Fibroblast of skin of scalp (primary cell): ENCODE measurements around the gene STAB2. TPM values are rescaled to one million over a fixed set of nuclear protein-coding genes. Genes with fewer than 3 reads are reported as not detected.

Experiments
- DNase-seq: peaks from one replicate; pipeline ENCODE4 v3.0.0-alpha.2; 2013
- polyA plus RNA-seq, 2 experiments: library from polyadenylated mRNA; unstranded; fragments of 120-200 nt; gene quantifications; one replicate each; pipeline ENCODE4 v1.2.1, GENCODE V29; 2013; ENCODE audit not compliant: insufficient read length in 2 of 2

STAB2 gene
- 0.39 TPM for polyA plus RNA-seq (2013, experiment 1 of 2; ENCODE audit: insufficient read length)
- 0.16 TPM for polyA plus RNA-seq (2013, experiment 2 of 2; ENCODE audit: insufficient read length)

GRCh38 chr12:103586791-103587370, at the start of gene STAB2:
Gene STAB2, plus strand, starts transcription at chr12:103587273. Its CDS starts 204 bp downstream, at chr12:103587477.
- DNase-seq, result no peak

GRCh38 chr12:103538397-103538796, 48.7 kb upstream of the STAB2 start:
- no peak for DNase-seq

DNA sequence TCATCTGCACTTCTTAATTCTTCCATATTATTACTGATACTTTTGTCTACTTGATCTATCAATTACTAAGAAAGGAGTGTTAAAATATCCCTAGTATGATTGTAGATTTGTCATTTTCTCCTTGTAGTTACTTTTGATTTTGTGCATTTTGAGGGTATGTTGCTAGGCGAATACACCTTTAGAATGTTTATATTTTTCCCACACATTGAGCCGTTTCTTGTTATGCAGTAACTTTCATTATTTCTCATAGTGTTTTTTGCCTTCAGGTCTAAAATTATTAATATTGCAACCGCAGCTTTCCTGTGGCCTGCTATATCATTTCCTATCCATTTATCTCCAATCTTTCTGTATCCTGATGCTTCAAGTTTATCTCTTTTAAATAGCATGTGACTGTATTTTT, 46.8 kb upstream of the STAB2 start:
- no peak for DNase-seq

DNA sequence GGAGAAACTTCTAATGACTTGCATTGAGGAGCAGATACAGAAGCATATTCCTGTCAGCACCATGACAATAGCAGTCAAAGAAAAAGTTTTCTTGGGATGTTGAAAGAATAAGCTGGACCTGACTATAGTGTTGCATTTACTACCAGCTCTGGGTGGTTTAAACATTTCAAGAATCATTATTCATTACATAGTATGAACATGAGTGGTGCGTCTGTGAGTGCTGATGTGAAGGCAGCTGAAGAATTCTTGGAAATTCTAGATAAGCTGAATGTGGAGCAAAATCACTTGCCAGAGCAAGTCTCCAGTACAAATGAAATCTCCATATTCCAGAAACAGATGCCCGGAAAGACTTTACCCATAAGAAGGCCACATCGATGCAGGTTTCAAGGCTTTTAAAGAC, 45.0 kb upstream of the STAB2 start:
- no peak for DNase-seq

DNA sequence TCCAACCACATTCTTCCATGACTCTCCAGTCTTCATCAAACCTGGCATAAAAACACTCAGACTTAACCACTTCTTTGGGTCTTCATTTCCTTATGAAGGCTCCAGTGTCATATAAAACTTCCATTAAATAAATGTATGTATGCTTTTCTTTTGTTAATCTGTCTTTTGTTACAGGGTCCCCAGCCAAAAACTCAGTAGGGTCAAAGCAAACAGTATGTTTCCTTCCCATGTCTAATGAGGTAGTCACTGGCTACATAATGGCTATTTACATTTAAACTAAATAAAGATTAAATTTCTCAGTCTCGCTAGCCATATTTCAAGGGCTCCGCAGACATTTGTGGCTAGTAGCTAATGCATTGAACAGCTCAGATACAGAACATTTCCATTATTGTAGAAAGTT, 40.1 kb upstream of the STAB2 start:
- no peak for DNase-seq

DNA sequence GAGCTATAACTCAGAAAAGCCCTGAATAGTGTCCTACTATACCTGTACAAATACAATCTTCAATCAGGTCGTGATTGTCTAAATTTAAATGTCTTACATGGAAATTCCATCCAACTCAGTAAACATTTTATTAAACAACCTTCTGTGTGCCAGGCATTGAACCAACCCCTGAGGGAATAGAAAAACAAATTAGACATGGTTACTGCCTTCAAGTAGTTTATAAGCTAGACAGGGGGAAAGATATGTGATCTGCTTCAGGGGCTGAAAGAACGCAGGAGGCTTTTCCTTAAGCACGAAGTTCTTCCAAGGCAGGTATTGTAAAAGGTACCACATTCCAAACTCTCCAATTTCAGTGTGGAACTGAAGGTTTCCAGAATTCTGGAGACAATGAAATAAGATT, 39.7 kb upstream of the STAB2 start:
- no peak for DNase-seq

GRCh38 chr12:103547929-103548328, 39.1 kb upstream of the STAB2 start:
- no peak for DNase-seq

DNA sequence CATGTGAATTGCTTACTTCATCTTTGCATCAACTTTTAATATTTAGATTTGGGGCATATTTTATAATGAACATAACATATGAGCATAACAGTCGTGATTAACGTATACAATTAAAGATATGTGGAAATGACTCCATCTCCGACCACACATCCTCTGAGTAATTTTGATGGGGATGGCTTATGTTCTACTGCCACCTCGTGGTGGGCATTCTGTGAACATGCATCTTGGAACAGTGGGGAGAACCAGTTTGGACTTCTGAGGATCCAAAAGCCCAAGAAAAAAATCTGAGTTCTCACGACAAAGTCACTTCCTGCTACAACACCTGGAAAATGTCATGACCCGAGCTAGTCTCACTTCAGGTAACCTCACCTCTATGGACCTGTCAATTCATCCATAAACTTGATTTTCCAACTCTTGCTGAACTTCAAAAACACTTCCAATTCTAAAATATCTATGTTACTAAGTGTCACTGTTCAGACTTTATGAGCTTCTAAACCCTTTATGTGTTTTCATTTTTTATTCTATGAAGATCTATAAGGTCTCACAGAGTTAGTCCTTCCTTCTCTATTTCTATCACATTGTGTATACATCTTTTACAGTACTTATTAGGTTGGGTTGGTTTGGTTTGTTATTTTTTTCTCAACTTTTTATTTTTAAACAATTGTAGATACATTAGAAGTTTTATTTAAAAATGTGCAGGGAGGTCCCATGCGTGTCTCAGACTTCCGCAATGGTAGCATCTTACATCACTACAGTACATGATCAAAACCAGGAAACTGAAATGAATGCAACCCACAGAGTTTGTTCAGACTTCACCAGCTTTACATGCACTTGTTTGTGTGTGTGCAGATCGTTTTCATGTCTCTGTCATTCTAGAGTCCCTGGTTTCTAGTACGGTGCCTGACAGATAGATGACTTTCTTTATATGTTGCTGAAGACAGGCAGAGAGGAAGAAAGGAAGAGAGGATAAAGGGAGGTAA, 38.2 kb upstream of the STAB2 start:
- DNase-seq, result peak; percentile 71

GRCh38 chr12:103556890-103557627, 30.0 kb upstream of the STAB2 start:
- DNase-seq, result no peak

- no peak for DNase-seq
Observed at GRCh38 chr12:103557628-103558010, 29.5 kb upstream of the STAB2 start.

DNA sequence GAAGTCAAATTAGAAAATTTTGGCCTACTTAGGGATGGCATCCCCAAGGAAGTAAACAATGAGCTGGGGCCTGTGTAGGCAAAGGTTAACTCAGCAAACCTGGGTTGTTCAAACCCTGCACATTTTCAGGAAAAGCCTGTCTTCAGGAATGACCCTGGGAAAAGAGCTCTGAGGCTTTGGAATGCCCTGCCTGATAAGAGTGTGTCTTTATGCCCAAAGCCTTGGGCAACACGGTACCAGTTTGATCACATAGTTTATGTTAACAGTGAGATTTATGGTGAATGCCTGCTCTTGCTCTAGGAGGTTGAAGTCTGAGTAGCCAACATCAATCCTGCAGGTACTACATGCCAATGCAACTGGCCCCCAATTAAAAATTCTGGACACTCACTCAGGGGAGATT, 28.2 kb upstream of the STAB2 start:
- DNase-seq, result no peak

DNA sequence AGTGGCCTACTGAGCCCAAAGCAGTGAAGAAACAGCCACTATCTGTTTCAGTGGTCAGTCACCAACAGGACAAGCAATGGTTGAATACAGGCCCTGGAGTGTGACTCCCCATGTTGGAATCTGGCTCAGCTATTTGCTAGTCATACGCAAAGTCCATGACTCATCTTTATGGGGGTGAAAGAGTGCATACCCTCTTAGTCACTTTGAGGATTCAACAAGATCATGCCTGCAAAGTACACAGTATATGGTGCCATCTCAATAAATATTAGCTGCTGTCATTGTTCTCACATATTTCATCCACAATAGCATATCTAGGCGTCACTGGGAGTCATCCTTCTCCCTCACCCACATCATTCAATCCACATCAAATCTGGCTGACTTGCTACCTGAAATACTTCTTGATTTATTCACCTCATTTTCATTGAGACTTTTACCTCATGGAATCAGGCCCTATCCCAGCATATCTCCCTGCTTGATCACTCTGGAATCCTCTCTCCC, 26.4 kb upstream of the STAB2 start:
- peak; percentile 97 for DNase-seq

GRCh38 chr12:103561174-103561573, 25.9 kb upstream of the STAB2 start:
- DNase-seq, result peak; percentile 22

GRCh38 chr12:103566398-103566797, 20.7 kb upstream of the STAB2 start:
- no peak for DNase-seq

DNA sequence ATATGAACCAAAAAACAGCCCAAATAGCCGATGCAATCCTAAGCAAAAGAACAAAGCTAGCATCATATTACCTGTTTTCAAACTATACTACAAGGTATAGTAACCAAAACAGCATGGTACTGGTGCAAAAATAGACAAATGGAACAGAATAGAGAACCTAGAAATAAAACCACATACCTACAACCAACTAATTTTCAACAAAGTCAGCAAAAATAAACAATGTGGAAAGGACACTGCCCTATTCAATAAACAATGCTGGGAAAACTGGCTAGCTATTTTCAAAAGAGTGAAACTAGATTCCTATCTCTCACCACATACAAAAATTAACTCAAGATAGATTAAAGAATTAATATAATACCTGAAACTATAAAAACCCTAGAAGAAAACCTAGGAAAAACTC, 17.8 kb upstream of the STAB2 start:
- no peak for DNase-seq

DNA sequence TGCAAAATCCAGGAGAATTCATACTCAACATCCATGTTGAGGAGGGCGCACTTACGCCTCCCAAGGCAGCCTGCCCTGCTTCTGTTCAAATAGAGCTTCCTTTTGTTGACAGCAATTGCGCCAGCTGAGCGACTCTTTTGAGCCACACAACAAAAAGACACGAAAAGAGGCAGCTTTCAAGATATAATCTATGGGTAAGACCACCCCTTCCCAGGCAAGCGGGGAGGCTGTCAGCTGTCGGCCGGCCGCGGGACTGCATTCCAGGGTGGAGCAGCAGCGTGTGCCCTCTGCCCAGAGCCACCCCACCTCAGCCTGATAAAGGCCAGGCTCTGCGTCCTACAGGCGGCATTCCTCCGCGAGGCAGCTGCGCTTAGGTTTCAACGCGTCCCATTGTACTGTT, 15.8 kb upstream of the STAB2 start:
- no peak for DNase-seq

GRCh38 chr12:103572312-103573045, 14.6 kb upstream of the STAB2 start:
- DNase-seq, result no peak

GRCh38 chr12:103573185-103573584, 13.9 kb upstream of the STAB2 start:
- no peak for DNase-seq

GRCh38 chr12:103578926-103579325, 8.1 kb upstream of the STAB2 start:
- DNase-seq, result no peak

GRCh38 chr12:103580026-103580425, 7.0 kb upstream of the STAB2 start:
- DNase-seq, result no peak

DNA sequence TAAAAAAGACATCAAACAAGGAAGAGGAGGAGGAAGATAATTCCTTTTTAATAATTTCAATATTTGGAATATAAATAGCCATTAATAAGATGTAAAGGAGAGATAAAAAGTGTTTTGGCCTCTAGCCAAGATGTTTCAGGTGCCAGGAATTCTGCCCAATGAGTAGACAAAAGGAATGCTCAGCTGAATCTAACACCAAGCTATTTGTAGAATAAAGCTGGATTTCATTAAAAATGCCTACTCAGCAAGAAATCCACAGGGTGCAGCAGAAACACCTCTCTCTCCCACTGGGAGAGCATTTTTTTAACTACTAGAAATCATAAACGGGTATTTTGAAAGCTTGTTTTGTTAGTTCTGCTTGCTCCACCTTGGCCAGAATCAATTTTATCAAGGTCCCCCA, 4.1 kb upstream of the STAB2 start:
- no peak for DNase-seq

- DNase-seq, result no peak
Observed at GRCh38 chr12:103586132-103586531, 941 bp upstream of the STAB2 start.
